ENCODE measurements around the gene TPK1. TPM values are rescaled to one million over a fixed set of nuclear protein-coding genes. Genes with fewer than 3 reads are reported as not detected.
A peak's percentile ranks its signal among the peaks of the same experiment; 100 is the strongest.

The TPK1 gene
- total RNA-seq, 1 experiment from 2014 or later = 3.1 TPM

- no CpG with 5 or more reads among the region's 2 CpGs for WGBS (ENCODE audit: extremely low coverage, insufficient read length, low lambda C conversion rate)
- H2AFZ ChIP-seq (ENCODE audit: low read length) = no peak overlapping the region
These were observed 49.3 kb downstream of the TPK1 start for GRCh38 chr7:144786522-144786921.

More at GRCh38 chr7:144786522-144786921, 49.3 kb downstream of the TPK1 start:
- Mint-ChIP-seq H3K27ac (no peak overlapping the region), H3K36me3 (ENCODE audit: insufficient read depth in 1 of 3, low read depth in 3 of 3) (no peaks in the 10 kb centered on the region), H3K4me3 (no peak overlapping the region), H3K9me3 (no peaks in the 10 kb centered on the region), H3K4me1 (peaks cover 19 to 20% of the 10 kb centered on the region in 2 experiments), H3K27me3 (ENCODE audit: low read depth) (no peaks in the 10 kb centered on the region)
- Histone ChIP-seq H3K4ac (ENCODE audit: low read depth, low read length) (no peak overlapping the region), H4K5ac (ENCODE audit: insufficient read length, low read depth, low read length) (no peak overlapping the region), H2BK5ac (ENCODE audit: insufficient read length, low read length) (no peak overlapping the region), H3K79me1 (ENCODE audit: insufficient read depth, low read depth, low read length, poor library complexity, severe bottlenecking) (no peaks in the 10 kb centered on the region), H3K23ac (ENCODE audit: insufficient read length, low read depth, low read length) (no peak overlapping the region), H4K91ac (ENCODE audit: insufficient read length, low read depth, low read length) (no peak overlapping the region), H3K27ac (ENCODE audit: insufficient read length, low read depth, low read length) (no peak overlapping the region), H3K9ac (ENCODE audit: extremely low read depth, insufficient read length, low read length) (no peak overlapping the region), H3K79me2 (ENCODE audit: insufficient read depth, low read length) (no peaks in the 10 kb centered on the region), H2BK20ac (ENCODE audit: low read depth, low read length, poor library complexity, severe bottlenecking) (no peak overlapping the region), H3T11ph (ENCODE audit: low read length) (no peak overlapping the region), H3K23me2 (ENCODE audit: insufficient read length, low read depth, low read length, poor library complexity, severe bottlenecking) (no peaks in the 10 kb centered on the region), H3K9me3 (ENCODE audit: control insufficient read depth, low read depth, low read length) (no peaks in the 10 kb centered on the region), H3K18ac (ENCODE audit: insufficient read length, low read depth, low read length) (no peak overlapping the region), H2BK12ac (ENCODE audit: insufficient read length, low read depth, low read length) (no peak overlapping the region), H3K14ac (ENCODE audit: insufficient read depth, low read length) (no peak overlapping the region), H3K27me3 (ENCODE audit: insufficient read depth, low read length) (no peaks in the 10 kb centered on the region), H3K4me2 (ENCODE audit: insufficient read depth, insufficient read length, low read length) (no peak overlapping the region), H3K56ac (ENCODE audit: insufficient read length, low read depth, low read length) (no peak overlapping the region), H3K4me1 (ENCODE audit: insufficient read depth, low read length) (no peaks in the 10 kb centered on the region), H2BK15ac (ENCODE audit: low read depth, low read length) (no peak overlapping the region), H4K20me1 (ENCODE audit: control insufficient read depth, insufficient read depth, insufficient read length) (no peaks in the 10 kb centered on the region), H4K8ac (replicated peaks; ENCODE audit: insufficient read length, low read depth, low read length) (no peak overlapping the region), H2BK120ac (ENCODE audit: low read depth, low read length, poor library complexity, severe bottlenecking) (no peak overlapping the region), H2AK5ac (ENCODE audit: insufficient read length, low read length) (no peak overlapping the region)
- peak; percentile 57 for TF ChIP-seq CTCF (conservative IDR thresholded peaks at IDR 0.05)
- DNase-seq = no peak

All from H9 (cell line).